ENCODE results near the gene HSPB9.

GRCh38 chr17:42107597-42108576 lies 14.7 kb upstream of the HSPB9 start:
- TF ChIP-seq REST (IDR thresholded peaks at IDR 0.05; ENCODE audit: low read depth, low read length) (no peak), RAD21 (IDR thresholded peaks at IDR 0.05; ENCODE audit: insufficient read depth, low read depth, low read length) (no peak), SPI1 (IDR thresholded peaks at IDR 0.05; ENCODE audit: borderline replicate concordance, insufficient read depth, low read depth, low read length) (no peak), BMI1 (IDR thresholded peaks at IDR 0.05; ENCODE audit: borderline replicate concordance) (no peak), EP300 (IDR thresholded peaks at IDR 0.05; ENCODE audit: borderline replicate concordance in 1 of 2, control insufficient read depth in 1 of 2, low read depth in 2 of 2, low read length in 2 of 2) (no peak), JUND (IDR thresholded peaks at IDR 0.05; ENCODE audit: low read depth, low read length) (no peak), CBX3 (IDR thresholded peaks at IDR 0.05; ENCODE audit: borderline replicate concordance, low read depth) (no peak), BCLAF1 (IDR thresholded peaks at IDR 0.05) (no peak)
- TF ChIP-seq, protein P1, sequence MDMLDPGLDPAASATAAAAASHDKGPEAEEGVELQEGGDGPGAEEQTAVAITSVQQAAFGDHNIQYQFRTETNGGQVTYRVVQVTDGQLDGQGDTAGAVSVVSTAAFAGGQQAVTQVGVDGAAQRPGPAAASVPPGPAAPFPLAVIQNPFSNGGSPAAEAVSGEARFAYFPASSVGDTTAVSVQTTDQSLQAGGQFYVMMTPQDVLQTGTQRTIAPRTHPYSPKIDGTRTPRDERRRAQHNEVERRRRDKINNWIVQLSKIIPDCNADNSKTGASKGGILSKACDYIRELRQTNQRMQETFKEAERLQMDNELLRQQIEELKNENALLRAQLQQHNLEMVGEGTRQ (IDR thresholded peaks at IDR 0.05; ENCODE audit: borderline replicate concordance, low read depth, low read length): no peak
- TF ChIP-seq, protein P2, sequence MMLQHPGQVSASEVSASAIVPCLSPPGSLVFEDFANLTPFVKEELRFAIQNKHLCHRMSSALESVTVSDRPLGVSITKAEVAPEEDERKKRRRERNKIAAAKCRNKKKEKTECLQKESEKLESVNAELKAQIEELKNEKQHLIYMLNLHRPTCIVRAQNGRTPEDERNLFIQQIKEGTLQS (IDR thresholded peaks at IDR 0.05; ENCODE audit: borderline replicate concordance, extremely low read depth, low read depth, low read length): no peak
- TF ChIP-seq, protein P3, sequence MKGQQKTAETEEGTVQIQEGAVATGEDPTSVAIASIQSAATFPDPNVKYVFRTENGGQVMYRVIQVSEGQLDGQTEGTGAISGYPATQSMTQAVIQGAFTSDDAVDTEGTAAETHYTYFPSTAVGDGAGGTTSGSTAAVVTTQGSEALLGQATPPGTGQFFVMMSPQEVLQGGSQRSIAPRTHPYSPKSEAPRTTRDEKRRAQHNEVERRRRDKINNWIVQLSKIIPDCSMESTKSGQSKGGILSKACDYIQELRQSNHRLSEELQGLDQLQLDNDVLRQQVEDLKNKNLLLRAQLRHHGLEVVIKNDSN (IDR thresholded peaks at IDR 0.05; ENCODE audit: borderline replicate concordance, extremely low read length, insufficient read depth, low read depth, low read length): no peak
- TF ChIP-seq, protein P4, sequence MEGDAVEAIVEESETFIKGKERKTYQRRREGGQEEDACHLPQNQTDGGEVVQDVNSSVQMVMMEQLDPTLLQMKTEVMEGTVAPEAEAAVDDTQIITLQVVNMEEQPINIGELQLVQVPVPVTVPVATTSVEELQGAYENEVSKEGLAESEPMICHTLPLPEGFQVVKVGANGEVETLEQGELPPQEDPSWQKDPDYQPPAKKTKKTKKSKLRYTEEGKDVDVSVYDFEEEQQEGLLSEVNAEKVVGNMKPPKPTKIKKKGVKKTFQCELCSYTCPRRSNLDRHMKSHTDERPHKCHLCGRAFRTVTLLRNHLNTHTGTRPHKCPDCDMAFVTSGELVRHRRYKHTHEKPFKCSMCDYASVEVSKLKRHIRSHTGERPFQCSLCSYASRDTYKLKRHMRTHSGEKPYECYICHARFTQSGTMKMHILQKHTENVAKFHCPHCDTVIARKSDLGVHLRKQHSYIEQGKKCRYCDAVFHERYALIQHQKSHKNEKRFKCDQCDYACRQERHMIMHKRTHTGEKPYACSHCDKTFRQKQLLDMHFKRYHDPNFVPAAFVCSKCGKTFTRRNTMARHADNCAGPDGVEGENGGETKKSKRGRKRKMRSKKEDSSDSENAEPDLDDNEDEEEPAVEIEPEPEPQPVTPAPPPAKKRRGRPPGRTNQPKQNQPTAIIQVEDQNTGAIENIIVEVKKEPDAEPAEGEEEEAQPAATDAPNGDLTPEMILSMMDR (IDR thresholded peaks at IDR 0.05 in 2 of 3, conservative IDR thresholded peaks at IDR 0.05 in 1 of 3; ENCODE audit: control insufficient read depth in 2 of 3, extremely low read depth in 1 of 3, insufficient read depth in 1 of 3, low read depth in 3 of 3, low read length in 3 of 3): no peak
